ENCODE data around the gene STX16.

Gene STX16

DNA sequence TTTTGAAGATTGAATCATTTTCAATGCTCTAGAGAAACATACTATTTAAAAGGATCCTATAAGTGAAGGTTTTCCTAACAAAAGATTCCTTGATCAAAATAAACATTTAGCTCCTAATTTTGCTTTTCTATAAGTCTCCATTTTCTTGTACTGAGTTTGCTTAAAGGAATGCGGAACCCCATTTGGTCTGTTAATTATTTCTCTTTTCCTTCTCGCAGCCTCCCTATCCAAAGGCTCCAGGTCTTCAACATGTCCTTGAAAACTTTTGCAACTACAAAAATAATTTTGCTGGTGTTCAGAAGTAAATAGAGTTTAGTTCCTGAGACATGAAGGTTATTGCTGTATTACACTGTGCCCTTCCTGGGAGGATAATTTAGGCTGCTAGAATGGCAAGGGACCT is 33.2 kb downstream of the STX16 start:
- TF ChIP-seq ZFX (IDR thresholded peaks at IDR 0.05) = no peak
- no peak for TF ChIP-seq CTCF (conservative IDR thresholded peaks at IDR 0.05)
- no peak overlapping the region for H3K27ac ChIP-seq

- no peak overlapping the region for H3K27ac ChIP-seq
- no peak for TF ChIP-seq CTCF (conservative IDR thresholded peaks at IDR 0.05)
- TF ChIP-seq ZFX (IDR thresholded peaks at IDR 0.05) = no peak
Observed at GRCh38 chr20:58685988-58686387, 34.9 kb downstream of the STX16 start.

GRCh38 chr20:58688414-58688813 is 37.3 kb downstream of the STX16 start:
- no peak for TF ChIP-seq ZFX (IDR thresholded peaks at IDR 0.05)
- TF ChIP-seq CTCF (conservative IDR thresholded peaks at IDR 0.05) = no peak
- peak overlapping the region; percentile 72 for H3K27ac ChIP-seq

DNA sequence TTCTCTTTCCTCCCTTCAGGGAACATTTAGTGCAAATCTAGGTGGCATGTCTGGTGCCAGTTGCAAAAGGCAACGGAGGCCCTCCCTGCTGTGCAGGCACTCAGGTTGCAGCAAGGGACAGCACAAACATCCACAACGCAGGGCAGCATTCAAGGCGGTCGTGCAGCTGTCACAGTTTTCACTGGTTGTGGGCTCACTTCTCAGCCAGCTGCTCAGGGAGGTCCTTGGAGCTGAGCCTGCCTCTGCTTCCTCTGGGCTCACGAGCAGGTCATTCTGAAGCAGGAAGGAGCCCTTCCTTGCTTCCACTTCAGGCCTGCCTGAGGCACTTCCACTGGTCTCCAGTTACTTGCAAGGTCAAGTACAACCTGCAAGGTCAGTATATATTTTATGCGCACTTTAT is 37.8 kb downstream of the STX16 start:
- H3K27ac ChIP-seq = peak overlapping the region; percentile 72
- TF ChIP-seq ZFX (IDR thresholded peaks at IDR 0.05) = no peak
- TF ChIP-seq CTCF (conservative IDR thresholded peaks at IDR 0.05) = no peak

- peak overlapping the region; percentile 92 for H3K27ac ChIP-seq
- TF ChIP-seq CTCF (conservative IDR thresholded peaks at IDR 0.05) (no peak), ZFX (IDR thresholded peaks at IDR 0.05) (0 out of 2 replicates have a peak, but pooled peaks have one; percentile 21)
Observed at GRCh38 chr20:58690396-58691135, 39.5 kb downstream of the STX16 start.

- TF ChIP-seq ZFX (IDR thresholded peaks at IDR 0.05) (peak; percentile 84), CTCF (conservative IDR thresholded peaks at IDR 0.05) (no peak)
- peak overlapping the region; percentile 92 for H3K27ac ChIP-seq
Observed at GRCh38 chr20:58691773-58692578, 40.9 kb downstream of the STX16 start.

DNA sequence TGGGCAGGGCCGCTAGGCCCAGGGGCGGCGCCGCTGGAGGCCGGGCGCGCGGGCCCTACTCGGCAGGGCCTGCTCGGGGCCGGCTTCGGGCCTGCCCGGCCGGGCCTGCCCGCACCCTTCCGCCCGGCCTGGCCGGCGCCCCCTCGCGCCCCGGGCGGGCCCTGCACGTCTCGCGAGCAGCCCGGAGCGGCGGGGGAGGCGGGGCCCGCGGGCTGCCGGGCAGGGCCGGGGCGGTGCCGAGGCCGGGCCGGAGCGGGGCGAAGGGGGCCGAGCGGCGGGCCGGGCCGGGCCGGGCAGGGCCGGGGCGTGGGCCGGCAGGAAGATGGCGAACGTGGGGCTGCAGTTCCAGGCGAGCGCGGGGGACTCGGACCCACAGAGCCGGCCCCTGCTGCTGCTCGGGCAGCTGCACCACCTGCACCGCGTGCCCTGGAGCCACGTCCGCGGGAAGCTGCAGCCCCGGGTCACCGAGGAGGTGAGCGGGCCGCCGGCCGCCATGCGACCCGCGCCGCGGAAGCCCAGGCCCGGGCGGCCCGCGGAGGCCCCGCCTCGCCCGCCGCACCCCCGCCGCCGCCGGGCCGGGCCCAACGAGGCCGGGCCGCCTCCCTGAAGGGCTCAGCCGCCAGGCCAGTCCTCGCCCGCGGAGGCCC is 41.6 kb downstream of the STX16 start, which contains the start of gene NPEPL1:
Gene NPEPL1 (plus strand): TSS at position 222 of the 647 bp plus-strand sequence. CDS start 101 bp downstream, at position 323.
- TF ChIP-seq ZFX (IDR thresholded peaks at IDR 0.05) = peak; percentile 43
- peak; percentile 77 for TF ChIP-seq CTCF (conservative IDR thresholded peaks at IDR 0.05)
- H3K27ac ChIP-seq = peak within 1 kb of the TSS; percentile 92
